GM13976 (cell line): Measurements from ENCODE around the gene PHAX.
A peak's percentile ranks its signal among the peaks of the same experiment; 100 is the strongest.
"Not testable (repeated sequence)": the region's sequence is repeated elsewhere in the genome, so short reads cannot be mapped to it uniquely, and the experiment has no call there.

Source experiments
- DNase-seq: peaks from one replicate; pipeline ENCODE4 v3.0.0; 2012; ENCODE audit warnings: low spot score
- CTCF ChIP-seq: IDR thresholded peaks from 2 replicates; pipeline ENCODE4 v1.5.1; 2012; ENCODE audit warnings: borderline replicate concordance, mild to moderate bottlenecking; ENCODE audit not compliant: insufficient read depth; ENCODE audit errors: extremely low read depth, missing control alignments, control extremely low read depth
- in situ Hi-C: fragments of 300-500 bp; cut with MboI; formaldehyde crosslinking; loops from one replicate; pipeline ENCODE4 v1.12.0; 2022; ENCODE audit warnings: low sequenced_read_pairs, mixed read lengths, inconsistent platforms; ENCODE audit not compliant: unreplicated experiment

Gene PHAX

GRCh38 chr5:126591549-126591948, 9.2 kb upstream of the PHAX start:
- TF ChIP-seq CTCF: no peak
- no peak for DNase-seq
- in situ Hi-C loops: no loop called here

- DNase-seq: peak; percentile 75
- in situ Hi-C loops: no loop called here
Observed at GRCh38 chr5:126594748-126595485, 5.8 kb upstream of the PHAX start, which contains the start of gene ALDH7A1. Gene ALDH7A1, minus strand, starts transcription at chr5:126595219. Its CDS starts 21 bp downstream, at chr5:126595198.

GRCh38 chr5:126595486-126596083, 5.2 kb upstream of the PHAX start:
- no peak for TF ChIP-seq CTCF
- in situ Hi-C loops: no loop called here
- no peak for DNase-seq

More at GRCh38 chr5:126594748-126595485, 5.8 kb upstream of the PHAX start, which contains the start of gene ALDH7A1:
- TF ChIP-seq CTCF: no peak

GRCh38 chr5:126597156-126597555, 3.6 kb upstream of the PHAX start:
- no peak for TF ChIP-seq CTCF
- no peak for DNase-seq
- in situ Hi-C loops: no loop called here

- in situ Hi-C loops: no loop called here
- no peak for DNase-seq
- TF ChIP-seq CTCF: no peak
Observed at GRCh38 chr5:126599499-126599898, 1.2 kb upstream of the PHAX start.

GRCh38 chr5:126599971-126600630, 646 bp upstream of the PHAX start:
- in situ Hi-C loops, DNase-seq: not testable (repeated sequence)
